Heart right ventricle (tissue), 16 donors: ENCODE measurements around the gene KIAA0753. TPM values are rescaled to one million over a fixed set of nuclear protein-coding genes. Genes with fewer than 3 reads are reported as not detected.

Source experiments
- ATAC-seq, 8 donors: fragments of 200-7000 bp; cut with Tn5 transposase; one replicate each; pipeline ENCODE4 v1.9.1; 2020; ENCODE audit warnings: mild to moderate bottlenecking in 8 of 8, moderate library complexity in 8 of 8, moderate number of reproducible peaks in 1 of 8
- DNase-seq, 2 donors: peaks; one replicate each; pipeline ENCODE4 v3.0.0-alpha.2; 2020
- H3K27ac ChIP-seq, 10 donors: fragments of 200-600 bp; sonication (generic) in 2 of 10; one replicate each; pipeline versions ENCODE4 v1.5.0 to v1.8.0; 2020 to 2022; ENCODE audit warnings: mild to moderate bottlenecking in 3 of 10
- H3K27me3 ChIP-seq, 7 donors: fragments of 200-600 bp; one replicate each; pipeline ENCODE4 v1.8.0; 2021 to 2022; ENCODE audit warnings: mild to moderate bottlenecking in 2 of 7
- H3K36me3 ChIP-seq, 9 donors: fragments of 200-600 bp; sonication (generic) in 1 of 9; one replicate each; pipeline versions ENCODE4 v1.5.0 to v1.8.0; 2020 to 2022; ENCODE audit warnings: mild to moderate bottlenecking in 2 of 9
- H3K4me1 ChIP-seq, 9 donors: fragments of 200-600 bp; sonication (generic) in 1 of 9; one replicate each; pipeline versions ENCODE4 v1.5.0 to v1.8.0; 2020 to 2022; ENCODE audit warnings: mild to moderate bottlenecking in 4 of 9
- H3K4me3 ChIP-seq, 10 donors: fragments of 200-600 bp; sonication (generic) in 2 of 10; one replicate each; pipeline versions ENCODE4 v1.5.0 to v1.8.0; 2020 to 2022; ENCODE audit warnings: mild to moderate bottlenecking in 7 of 10, moderate library complexity in 2 of 10
- H3K9me3 ChIP-seq, 11 donors: fragments of 200-600 bp in 10 of 11; sonication (generic) in 2 of 11; one replicate each; pipeline versions ENCODE4 v1.5.0 to v1.8.0; 2013 to 2022; ENCODE audit warnings: mild to moderate bottlenecking in 2 of 11, control low read depth in 1 of 11, moderate library complexity in 1 of 11
- CTCF ChIP-seq, 9 donors: fragments of 200-600 bp; sonication (generic) in 2 of 9; IDR thresholded peaks; one replicate each; pipeline versions ENCODE4 v1.5.0 to v1.8.0; 2021 to 2022; ENCODE audit warnings: antibody characterized with exemption in 9 of 9, mild to moderate bottlenecking in 5 of 9, moderate library complexity in 1 of 9
- WGBS, 2 donors: extraction: QIAGEN DNeasy Blood & Tissue Kit; methylation state at CpG; one replicate each; pipeline ENCODE4 v1.1.7; 2013; ENCODE audit warnings: inconsistent platforms in 1 of 2; 5-methylcytosine and 5-hydroxymethylcytosine counted together
- intact Hi-C, 10 donors: fragments of 100-400 bp; cut with DNase I; formaldehyde crosslinking; loops; one replicate each; pipeline versions ENCODE4 v1.11.1 to v1.14.2; 2022
- polyA plus RNA-seq, 2 donors: library from polyadenylated mRNA; stranded (reverse); fragments of 200-250 nt; gene quantifications; one replicate each; pipeline ENCODE4 v1.2.3, GENCODE V29; 2013
- total RNA-seq, 10 donors: library from RNA; stranded (reverse); fragmentation: NEBNext Ultra II Directional in 3 of 10; extraction: Animal tissue kit (Norgen Biotek cat#: 25700) in 3 of 10; gene quantifications; one replicate each; pipeline versions ENCODE4 v1.2.1 to v1.2.4, GENCODE V29; 2021 to 2023
- donor health status: Arrhythmogenic right ventricular cardiomyopathy.
- donor health status: ischemic (EF 13 %, LVEDD 7.1; RV severe dilation, severe dysfunction).
- donor health status: healthy with polysubstance abuse.
- donor health status: DM: no; HTN: yes; CAD: no.
- donor health status: DM: no; HTN: no; CAD: no.
- donor health status: ischemic (EF 25% LVEDD 6.9; RV normal size, moderate dysfunction).
- donor health status: ischemic (EF 25% LVEDD 5.7; RV mildly dilated, moderate dysfunction).
- donor health status: healthy.
- donor health status: DM: yes; HTN: yes; CAD: no.
- donor health status: Ischemic cardiomyopathy.
- donor health status: ischemic (EF 35%, LVEDD 5.7; RV mildly dilated, moderate dysfunction).
- donor health status: nonischemic (EF 11% LVEDD 7.7; RV severe dilation, severe dysfunction).
- donor health status: DM: yes; HTN: yes; CAD: no.
- donor health status: PGD.
- donor health status: ischemic (EF 29% LVEDD 5.4; RV normal size, mild dysfunction).
- donor health status: nonischemic (EF 23%, LVEDD 6.1; RV moderate dilation, normal function).

The KIAA0753 gene
- total and polyA plus RNA-seq, 12 donors: 2.4 to 9.9 (median 5.5) TPM

- peaks cover 0 to 97% (median 36%) of the 10 kb centered on the region in 9 donors for H3K36me3 ChIP-seq
Measured at GRCh38 chr17:6630390-6630789, 10.1 kb downstream of the KIAA0753 start.

GRCh38 chr17:6627019-6627418 lies 13.5 kb downstream of the KIAA0753 start:
- Histone ChIP-seq H3K27ac (no peak overlapping the region), H3K36me3 (peaks cover 0 to 97% (median 20%) of the 10 kb centered on the region in 9 donors), H3K4me3 (no peak overlapping the region), H3K9me3 (no peaks in the 10 kb centered on the region), H3K27me3 (no peaks in the 10 kb centered on the region), H3K4me1 (peaks cover 0 to 3% (median 0%) of the 10 kb centered on the region in 9 donors)
- ATAC-seq (no peak), DNase-seq (no peak)
- TF ChIP-seq CTCF (IDR thresholded peaks at IDR 0.05): no peak
- intact Hi-C loops: loop anchor here in 1 of 10 donors (10.0 kb wide), 1 partner anchor 152 kb away; no protein-coding TSS in a partner anchor
- WGBS, 2 donors: 57 to 71% methylated on average over 1 of the region's 1 CpG

More at GRCh38 chr17:6630390-6630789, 10.1 kb downstream of the KIAA0753 start:
- Histone ChIP-seq H3K27me3 (no peaks in the 10 kb centered on the region), H3K9me3 (no peaks in the 10 kb centered on the region), H3K4me3 (no peak overlapping the region), H3K4me1 (peaks cover 0 to 12% (median 0%) of the 10 kb centered on the region in 9 donors), H3K27ac (no peak overlapping the region)
- 95 to 100% methylated on average over 1 of the region's 1 CpG for WGBS, 2 donors
- intact Hi-C loops: no loop called here
- TF ChIP-seq CTCF (IDR thresholded peaks at IDR 0.05): no peak
- DNase-seq (no peak), ATAC-seq (no peak)

GRCh38 chr17:6626616-6627015 lies 13.9 kb downstream of the KIAA0753 start:
- intact Hi-C loops: loop anchor here in 1 of 10 donors (10.0 kb wide), 1 partner anchor 152 kb away; no protein-coding TSS in a partner anchor
- Histone ChIP-seq H3K9me3 (no peaks in the 10 kb centered on the region), H3K36me3 (peaks cover 0 to 97% (median 24%) of the 10 kb centered on the region in 9 donors), H3K27me3 (no peaks in the 10 kb centered on the region), H3K4me3 (no peak overlapping the region), H3K4me1 (no peaks in the 10 kb centered on the region), H3K27ac (no peak overlapping the region)
- DNase-seq (no peak), ATAC-seq (no peak)
- TF ChIP-seq CTCF (IDR thresholded peaks at IDR 0.05): no peak
- 89 to 90% methylated on average over 6 of the region's 6 CpGs for WGBS, 2 donors

- Histone ChIP-seq H3K4me1 (no peaks in the 10 kb centered on the region), H3K36me3 (peaks cover 0 to 98% (median 34%) of the 10 kb centered on the region in 9 donors), H3K4me3 (no peak overlapping the region), H3K9me3 (no peaks in the 10 kb centered on the region), H3K27me3 (no peaks in the 10 kb centered on the region), H3K27ac (no peak overlapping the region)
- ATAC-seq (no peak), DNase-seq (no peak)
- intact Hi-C loops: loop anchor here in 1 of 10 donors (10.0 kb wide), 1 partner anchor 149 kb away; no protein-coding TSS in a partner anchor
- WGBS, 2 donors: 97% methylated on average over 3 of the region's 3 CpGs
- no peak for TF ChIP-seq CTCF (IDR thresholded peaks at IDR 0.05)
Measured at GRCh38 chr17:6623941-6624340, 16.6 kb downstream of the KIAA0753 start.
